LNCaP clone FGC (cell line): Measurements from ENCODE around the gene ANKRD18B.
"Not testable (repeated sequence)": the region's sequence is repeated elsewhere in the genome, so short reads cannot be mapped to it uniquely, and the experiment has no call there.

Experiments used
- DNase-seq: peaks from one replicate; pipeline ENCODE4 v3.0.0-alpha.2; 2011; ENCODE audit warnings: low read depth
- H3K4me3 ChIP-seq: 2 replicates; pipeline ENCODE4 v1.5.1; 2011; ENCODE audit warnings: mild to moderate bottlenecking, low read depth, low read length, control low read depth
- TF ChIP-seq, protein P1 (sequence below): IDR thresholded peaks from 2 replicates; pipeline ENCODE4 v1.5.1; 2012; ENCODE audit warnings: mild to moderate bottlenecking; ENCODE audit not compliant: control insufficient read depth, insufficient read depth; ENCODE audit errors: extremely low read depth

The ANKRD18B gene

GRCh38 chr9:33524306-33524947 lies 376 bp downstream of the ANKRD18B start:
- no peak overlapping the region for H3K4me3 ChIP-seq
- DNase-seq: no peak
- TF ChIP-seq, protein P1, sequence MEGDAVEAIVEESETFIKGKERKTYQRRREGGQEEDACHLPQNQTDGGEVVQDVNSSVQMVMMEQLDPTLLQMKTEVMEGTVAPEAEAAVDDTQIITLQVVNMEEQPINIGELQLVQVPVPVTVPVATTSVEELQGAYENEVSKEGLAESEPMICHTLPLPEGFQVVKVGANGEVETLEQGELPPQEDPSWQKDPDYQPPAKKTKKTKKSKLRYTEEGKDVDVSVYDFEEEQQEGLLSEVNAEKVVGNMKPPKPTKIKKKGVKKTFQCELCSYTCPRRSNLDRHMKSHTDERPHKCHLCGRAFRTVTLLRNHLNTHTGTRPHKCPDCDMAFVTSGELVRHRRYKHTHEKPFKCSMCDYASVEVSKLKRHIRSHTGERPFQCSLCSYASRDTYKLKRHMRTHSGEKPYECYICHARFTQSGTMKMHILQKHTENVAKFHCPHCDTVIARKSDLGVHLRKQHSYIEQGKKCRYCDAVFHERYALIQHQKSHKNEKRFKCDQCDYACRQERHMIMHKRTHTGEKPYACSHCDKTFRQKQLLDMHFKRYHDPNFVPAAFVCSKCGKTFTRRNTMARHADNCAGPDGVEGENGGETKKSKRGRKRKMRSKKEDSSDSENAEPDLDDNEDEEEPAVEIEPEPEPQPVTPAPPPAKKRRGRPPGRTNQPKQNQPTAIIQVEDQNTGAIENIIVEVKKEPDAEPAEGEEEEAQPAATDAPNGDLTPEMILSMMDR: no peak

DNA sequence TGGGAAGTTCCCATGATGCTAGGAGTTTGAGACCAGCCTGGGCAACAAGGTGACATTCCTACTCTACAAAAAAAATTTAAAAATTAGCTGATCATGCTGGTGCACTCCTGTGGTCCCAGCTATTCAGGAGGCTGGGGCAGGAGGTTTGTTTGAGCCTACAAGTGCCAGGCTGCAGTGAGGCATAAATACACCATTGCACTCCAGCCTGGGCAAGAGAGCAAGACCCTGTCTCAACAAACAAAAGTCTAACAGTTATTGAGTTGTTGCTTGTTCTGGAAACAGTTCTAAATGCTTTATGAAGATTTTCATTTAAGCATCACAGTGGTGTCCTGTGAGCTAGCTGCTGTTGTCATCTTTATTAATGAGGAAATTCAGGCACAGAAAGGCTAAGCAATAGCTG lies 4.0 kb downstream of the ANKRD18B start:
- not testable (repeated sequence) for DNase-seq, H3K4me3 ChIP-seq

DNA sequence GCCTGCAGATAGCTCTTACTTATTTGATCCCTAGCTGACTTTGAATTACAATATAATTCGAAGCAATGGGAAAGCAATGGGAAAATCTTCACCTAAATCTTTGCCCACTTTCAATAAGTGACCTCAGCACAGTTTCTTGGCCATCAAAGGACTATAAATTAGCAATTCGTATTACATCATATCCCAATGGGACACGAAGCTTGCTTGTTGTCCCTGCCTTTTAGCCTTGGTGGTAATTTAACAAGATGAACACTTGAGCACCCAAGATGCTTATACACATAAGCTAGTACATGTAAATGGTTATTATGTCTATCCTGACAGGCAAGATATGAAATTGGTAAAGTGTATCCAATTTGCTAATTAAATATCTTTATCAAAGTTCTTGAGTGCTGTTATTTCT lies 9.9 kb downstream of the ANKRD18B start:
- H3K4me3 ChIP-seq, DNase-seq: not testable (repeated sequence)

DNA sequence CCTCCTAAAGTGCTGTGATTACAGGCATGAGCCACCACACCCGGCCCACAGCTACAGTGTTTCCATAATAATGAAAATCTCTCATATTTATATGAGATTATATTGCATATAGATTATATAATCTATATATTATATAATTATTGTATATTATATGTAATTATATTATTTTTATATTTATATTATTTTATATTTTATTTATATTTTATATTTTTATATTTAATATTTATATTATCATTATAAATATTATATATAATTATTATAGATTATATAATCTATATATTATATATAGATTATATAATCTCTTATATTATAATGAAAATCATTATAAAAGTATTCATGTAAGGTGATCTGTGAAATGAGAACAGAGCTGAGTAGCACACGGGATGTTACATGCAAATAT lies 11.5 kb downstream of the ANKRD18B start:
- TF ChIP-seq, protein P1: no peak
- no peak overlapping the region for H3K4me3 ChIP-seq
- DNase-seq: no peak

GRCh38 chr9:33543463-33543862 lies 19.4 kb downstream of the ANKRD18B start:
- not testable (repeated sequence) for DNase-seq, H3K4me3 ChIP-seq

- DNase-seq, H3K4me3 ChIP-seq: not testable (repeated sequence)
Measured at GRCh38 chr9:33545715-33546114, 21.7 kb downstream of the ANKRD18B start.

DNA sequence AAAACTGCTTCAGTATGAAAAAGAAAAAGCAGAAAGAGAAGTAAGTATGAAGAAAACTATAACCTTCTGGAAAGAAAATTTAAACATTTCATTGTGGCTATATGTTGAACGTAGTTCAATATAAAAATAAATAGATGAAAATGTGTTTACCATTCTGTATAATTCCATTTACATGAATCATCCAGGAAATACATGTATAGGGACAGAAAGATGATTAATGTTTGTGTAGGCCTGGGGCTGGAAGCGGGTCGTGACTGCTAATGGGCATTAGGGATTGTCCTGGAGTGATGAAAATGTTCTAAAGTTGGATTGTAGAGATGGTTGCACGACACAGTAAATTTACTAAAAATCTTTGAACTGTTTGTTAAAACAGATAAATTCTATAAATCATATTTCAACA lies 24.8 kb downstream of the ANKRD18B start:
- not testable (repeated sequence) for DNase-seq

GRCh38 chr9:33549418-33549817 lies 25.4 kb downstream of the ANKRD18B start:
- not testable (repeated sequence) for DNase-seq, H3K4me3 ChIP-seq

More for the DNA sequence above, 24.8 kb downstream of the ANKRD18B start:
- H3K4me3 ChIP-seq: not testable (repeated sequence)

DNA sequence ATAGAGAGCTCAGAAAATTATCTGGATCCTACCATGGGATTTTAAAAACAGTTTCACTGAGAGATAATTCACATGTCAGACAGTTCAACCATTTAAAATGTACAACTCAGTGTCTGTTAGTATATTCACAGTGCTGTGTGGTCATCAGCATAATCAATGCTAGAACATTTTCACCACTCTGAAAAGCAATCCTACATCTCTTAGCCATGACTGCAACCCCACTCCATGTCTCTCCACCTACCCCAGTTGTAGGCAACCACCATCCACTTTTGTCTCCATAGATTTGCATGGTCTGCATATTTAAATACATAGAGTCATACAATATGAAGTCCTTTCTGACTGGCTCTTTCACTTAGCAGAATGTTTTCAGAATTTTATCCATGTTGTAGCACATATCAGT lies 27.1 kb downstream of the ANKRD18B start:
- not testable (repeated sequence) for H3K4me3 ChIP-seq, DNase-seq

DNA sequence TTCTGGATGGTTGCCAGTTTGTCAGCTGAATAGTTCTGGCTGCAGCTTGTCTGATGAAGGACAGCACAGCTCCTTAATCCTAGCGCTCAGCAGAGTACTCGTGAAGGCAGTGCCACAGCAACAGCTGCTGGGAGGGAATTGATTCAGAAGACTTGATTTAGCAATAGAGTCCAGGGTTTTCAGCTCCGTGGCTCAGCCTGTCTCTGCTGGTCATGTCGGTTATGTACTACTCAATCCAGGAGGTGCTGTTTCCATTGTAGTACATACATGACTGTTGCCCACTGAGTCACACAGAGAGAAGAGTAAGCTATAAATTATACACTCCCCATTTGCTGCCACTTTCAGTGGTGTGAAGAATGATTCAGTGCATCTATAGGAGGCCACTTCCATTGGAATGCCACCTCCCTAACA lies 28.3 kb downstream of the ANKRD18B start:
- not testable (repeated sequence) for H3K4me3 ChIP-seq, DNase-seq

GRCh38 chr9:33560217-33560616 lies 36.2 kb downstream of the ANKRD18B start:
- DNase-seq, H3K4me3 ChIP-seq: not testable (repeated sequence)

DNA sequence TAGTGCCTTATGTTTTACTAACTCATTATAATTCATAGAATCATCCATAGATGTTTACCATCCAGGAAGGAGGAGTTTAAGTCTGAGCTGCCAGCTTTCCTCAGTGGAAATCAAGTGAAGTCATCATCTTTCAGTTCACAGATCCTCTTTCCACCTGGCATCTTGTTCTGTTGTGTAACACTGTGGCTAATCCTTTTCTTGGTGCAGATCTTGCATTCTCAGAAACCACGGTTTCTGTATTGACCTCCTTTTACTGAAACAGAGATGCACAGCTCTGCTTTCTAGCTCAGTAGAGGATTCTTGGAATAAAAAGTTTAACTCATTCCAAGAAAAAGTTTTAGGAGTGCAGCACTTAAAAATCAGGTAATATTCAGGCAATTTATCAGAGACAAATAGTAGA lies 38.1 kb downstream of the ANKRD18B start:
- H3K4me3 ChIP-seq, DNase-seq: not testable (repeated sequence)

DNA sequence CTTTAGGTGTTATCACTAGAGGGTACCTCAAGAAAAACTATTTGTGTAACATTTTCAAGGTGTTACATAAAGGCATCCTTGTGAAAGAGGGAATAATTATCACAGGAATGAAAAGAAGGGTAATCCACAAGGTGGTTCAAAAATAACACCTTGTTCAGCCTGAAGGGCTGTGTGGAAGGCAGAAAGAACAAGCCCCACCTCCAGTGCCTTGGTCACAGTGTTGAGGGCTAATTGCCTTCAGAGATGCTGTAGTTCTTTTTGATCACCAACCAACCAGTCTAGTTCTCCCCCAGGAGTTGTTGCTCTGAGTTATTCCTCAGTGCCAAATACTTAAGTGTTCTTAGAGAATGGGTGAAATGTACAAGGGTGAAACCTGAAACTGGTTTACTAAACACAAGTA lies 43.7 kb downstream of the ANKRD18B start:
- DNase-seq, H3K4me3 ChIP-seq: not testable (repeated sequence)

DNA sequence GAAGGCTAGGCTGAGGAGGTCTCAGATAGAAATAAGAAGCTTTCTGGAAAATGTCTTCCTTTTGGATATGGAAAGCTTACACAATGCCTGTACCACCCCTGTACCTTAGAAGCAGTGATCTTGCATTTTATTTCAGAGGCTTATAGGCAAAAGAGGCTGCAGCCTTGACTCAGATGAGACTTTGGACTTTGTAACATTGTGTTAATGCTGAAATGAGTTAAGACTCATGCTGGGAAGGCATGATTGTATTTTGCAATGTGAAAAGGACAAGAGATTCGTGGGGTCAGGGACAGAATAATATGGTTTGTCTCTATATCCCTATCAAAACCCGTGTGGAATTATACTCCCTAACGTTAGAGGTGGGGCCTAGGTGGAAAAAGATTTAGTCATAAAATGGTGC lies 53.7 kb downstream of the ANKRD18B start:
- H3K4me3 ChIP-seq, DNase-seq: not testable (repeated sequence)

DNA sequence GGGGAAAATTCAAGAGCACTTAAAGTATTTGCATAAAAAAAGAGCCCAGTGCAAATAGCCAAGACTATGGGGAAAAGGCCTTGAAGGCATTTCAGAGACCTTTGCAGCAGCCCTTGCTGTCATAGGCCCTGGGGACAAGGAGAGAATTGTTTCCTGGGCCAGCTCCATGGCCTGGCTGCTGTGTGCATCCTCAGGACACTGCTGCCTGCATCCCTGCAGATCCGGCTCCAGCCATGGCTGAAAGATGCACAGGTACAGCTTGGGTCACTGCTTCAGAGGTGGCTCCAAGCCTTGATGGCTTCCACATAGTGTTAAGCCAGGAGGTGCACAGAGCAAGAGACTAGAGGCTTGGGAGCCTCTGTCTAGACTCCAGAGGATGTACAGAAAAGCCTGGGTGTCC lies 55.9 kb downstream of the ANKRD18B start:
- not testable (repeated sequence) for DNase-seq, H3K4me3 ChIP-seq

- H3K4me3 ChIP-seq, DNase-seq: not testable (repeated sequence)
Measured at GRCh38 chr9:33582686-33583085, 58.6 kb downstream of the ANKRD18B start.

GRCh38 chr9:33586128-33586527 lies 62.1 kb downstream of the ANKRD18B start:
- not testable (repeated sequence) for DNase-seq, H3K4me3 ChIP-seq

GRCh38 chr9:33587799-33588198 lies 63.7 kb downstream of the ANKRD18B start:
- DNase-seq, H3K4me3 ChIP-seq: not testable (repeated sequence)
